Gastroesophageal sphincter (tissue), 3 donors: Measurements from ENCODE around the gene TMEM217.

Experiments used
- POLR2A ChIP-seq, 2 donors: fragments of 450-650 bp; IDR thresholded peaks; one replicate each; pipeline ENCODE4 v1.6.1; 2017; ENCODE audit warnings: antibody characterized with exemption in 2 of 2, mild to moderate bottlenecking in 2 of 2, moderate library complexity in 1 of 2
- POLR2AphosphoS5 ChIP-seq: sonication (generic); formaldehyde crosslinking; IDR thresholded peaks from one replicate; pipeline ENCODE4 v1.6.1; 2017; ENCODE audit warnings: antibody characterized with exemption
- TF ChIP-seq, protein P1 (sequence below), 4 experiments: fragments of 200-600 bp in 2 of 4; fragments of 450-650 bp in 2 of 4; sonication (generic) in 1 of 4; IDR thresholded peaks; one replicate each; pipeline ENCODE4 v1.5.1; 2017 to 2019; ENCODE audit warnings: antibody characterized with exemption in 4 of 4, mild to moderate bottlenecking in 2 of 4, moderate library complexity in 2 of 4

DNA sequence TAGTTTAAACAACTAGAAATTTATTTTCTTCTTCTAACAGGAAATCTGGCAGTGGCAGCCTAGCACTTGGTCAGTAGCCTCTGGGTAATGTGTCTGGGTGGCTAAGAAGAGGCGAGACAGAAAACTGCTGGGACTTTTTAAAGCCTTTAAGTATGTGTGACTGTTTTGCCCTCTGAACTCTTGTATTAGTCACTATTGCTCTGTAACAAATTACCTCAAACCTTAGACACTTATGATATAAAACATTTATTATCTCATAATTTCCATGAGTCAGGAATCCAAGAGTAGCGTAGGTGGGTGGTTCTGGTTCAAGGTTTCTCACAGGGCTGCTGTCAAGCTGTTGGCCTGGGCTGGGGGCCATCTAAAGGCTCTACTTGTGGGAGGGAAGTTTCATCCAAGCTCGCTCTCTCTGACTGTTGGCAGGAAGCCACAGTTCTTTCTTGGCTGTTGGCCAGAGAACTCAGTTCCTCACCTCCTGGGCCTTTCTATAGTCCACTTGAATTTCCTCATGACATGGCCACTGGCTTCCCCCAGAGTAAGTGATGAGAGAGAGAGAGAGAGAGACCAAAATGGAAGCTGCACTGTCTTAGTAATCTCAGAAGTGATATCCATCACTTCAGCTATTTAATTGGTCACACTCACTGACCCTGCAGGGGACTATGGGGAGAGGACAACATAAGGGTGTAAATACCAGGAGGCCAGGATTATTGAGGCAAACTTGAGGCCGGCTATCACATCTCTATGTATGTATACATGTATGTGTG lies 17.8 kb downstream of the TMEM217 start:
- TF ChIP-seq, protein P1, sequence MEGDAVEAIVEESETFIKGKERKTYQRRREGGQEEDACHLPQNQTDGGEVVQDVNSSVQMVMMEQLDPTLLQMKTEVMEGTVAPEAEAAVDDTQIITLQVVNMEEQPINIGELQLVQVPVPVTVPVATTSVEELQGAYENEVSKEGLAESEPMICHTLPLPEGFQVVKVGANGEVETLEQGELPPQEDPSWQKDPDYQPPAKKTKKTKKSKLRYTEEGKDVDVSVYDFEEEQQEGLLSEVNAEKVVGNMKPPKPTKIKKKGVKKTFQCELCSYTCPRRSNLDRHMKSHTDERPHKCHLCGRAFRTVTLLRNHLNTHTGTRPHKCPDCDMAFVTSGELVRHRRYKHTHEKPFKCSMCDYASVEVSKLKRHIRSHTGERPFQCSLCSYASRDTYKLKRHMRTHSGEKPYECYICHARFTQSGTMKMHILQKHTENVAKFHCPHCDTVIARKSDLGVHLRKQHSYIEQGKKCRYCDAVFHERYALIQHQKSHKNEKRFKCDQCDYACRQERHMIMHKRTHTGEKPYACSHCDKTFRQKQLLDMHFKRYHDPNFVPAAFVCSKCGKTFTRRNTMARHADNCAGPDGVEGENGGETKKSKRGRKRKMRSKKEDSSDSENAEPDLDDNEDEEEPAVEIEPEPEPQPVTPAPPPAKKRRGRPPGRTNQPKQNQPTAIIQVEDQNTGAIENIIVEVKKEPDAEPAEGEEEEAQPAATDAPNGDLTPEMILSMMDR (IDR thresholded peaks at IDR 0.05) = no peak
- TF ChIP-seq POLR2A (IDR thresholded peaks at IDR 0.05) (no peak), POLR2AphosphoS5 (peak; percentile 81)
